HG02759 (cell line): ENCODE measurements around the gene FBXO30.

ENCODE experiments used
- ATAC-seq: cut with Tn5 transposase; IDR thresholded peaks from one replicate; pipeline ENCODE4 v1.9.1; 2021; ENCODE audit warnings: mild to moderate bottlenecking, moderate library complexity; ENCODE audit not compliant: unreplicated experiment

FBXO30 gene

DNA sequence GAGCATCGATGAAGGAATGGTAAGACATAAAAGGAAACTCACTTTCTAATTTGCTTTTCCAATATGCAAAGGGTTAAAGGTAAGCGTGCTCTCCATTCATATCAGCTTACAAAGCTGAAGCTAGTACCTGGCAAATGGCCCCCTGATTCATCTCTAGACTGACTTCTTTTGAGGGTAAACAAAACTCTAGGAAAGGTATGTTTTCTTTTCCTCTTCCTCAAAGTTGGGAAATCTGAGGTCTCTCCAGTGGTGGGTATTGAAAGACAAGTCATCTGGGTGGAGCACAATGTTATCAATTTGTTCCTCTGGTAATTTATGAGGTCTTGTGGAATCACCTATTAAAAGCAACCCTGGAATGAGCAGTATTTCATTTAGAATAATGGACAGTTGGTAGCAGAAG, 7.9 kb upstream of the FBXO30 start:
- no peak for ATAC-seq

DNA sequence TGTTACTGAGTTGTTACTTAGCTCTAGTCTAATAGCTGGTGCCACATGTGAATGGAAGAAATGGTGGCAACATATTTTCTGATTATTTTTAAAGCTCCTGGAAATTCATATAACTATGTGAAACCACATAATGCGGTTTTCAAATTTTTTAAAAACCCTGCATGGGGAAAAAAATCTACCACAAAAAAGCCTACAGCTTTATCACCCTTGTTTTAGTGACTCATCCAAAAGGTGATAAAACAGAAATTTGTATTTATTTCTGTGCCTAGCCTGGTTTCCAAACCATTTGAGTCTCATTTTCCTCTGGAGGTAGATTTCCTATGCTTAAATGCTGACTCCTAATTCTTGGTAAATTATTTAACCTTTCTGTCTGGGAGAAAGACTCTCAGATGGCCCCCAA, 5.4 kb upstream of the FBXO30 start:
- ATAC-seq: no peak

DNA sequence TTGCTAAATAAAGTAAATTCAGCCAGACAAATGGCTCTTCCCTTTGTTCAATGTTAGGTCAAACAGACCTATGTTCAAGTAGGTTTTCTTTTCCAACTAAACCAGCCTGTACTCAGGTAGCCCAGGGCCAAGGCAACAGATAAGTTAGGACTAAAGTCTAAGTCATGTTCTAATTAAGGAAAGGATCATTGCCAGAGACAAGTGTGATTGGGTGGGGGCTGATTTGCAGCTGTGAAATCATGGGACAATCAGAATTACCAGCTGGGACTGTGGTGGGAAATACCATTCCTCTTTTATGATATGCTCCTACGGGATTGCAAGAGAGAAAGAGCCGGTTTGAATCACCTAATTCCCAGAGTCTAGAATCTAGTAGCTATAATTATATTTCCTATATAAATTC, 4.2 kb upstream of the FBXO30 start:
- no peak for ATAC-seq

DNA sequence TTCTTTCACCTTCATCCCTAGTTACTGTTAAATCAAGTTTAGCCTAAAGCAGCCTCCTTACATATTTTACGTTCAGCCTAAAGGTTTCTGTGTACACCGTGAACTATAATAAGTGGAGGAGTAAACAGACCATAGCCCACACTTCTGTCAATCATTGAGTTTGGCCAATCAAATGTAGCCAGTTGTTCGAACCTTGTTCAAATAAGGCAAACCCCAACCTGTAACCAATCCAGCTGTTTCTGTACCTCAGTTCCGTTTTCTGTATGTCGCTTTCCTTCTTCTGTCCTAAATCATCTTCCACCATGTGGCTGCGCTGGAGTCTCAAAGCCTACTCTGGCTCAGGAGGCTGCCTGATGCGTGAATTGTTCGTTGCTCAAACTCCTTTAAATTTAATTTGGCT, 1.8 kb upstream of the FBXO30 start:
- no peak for ATAC-seq

DNA sequence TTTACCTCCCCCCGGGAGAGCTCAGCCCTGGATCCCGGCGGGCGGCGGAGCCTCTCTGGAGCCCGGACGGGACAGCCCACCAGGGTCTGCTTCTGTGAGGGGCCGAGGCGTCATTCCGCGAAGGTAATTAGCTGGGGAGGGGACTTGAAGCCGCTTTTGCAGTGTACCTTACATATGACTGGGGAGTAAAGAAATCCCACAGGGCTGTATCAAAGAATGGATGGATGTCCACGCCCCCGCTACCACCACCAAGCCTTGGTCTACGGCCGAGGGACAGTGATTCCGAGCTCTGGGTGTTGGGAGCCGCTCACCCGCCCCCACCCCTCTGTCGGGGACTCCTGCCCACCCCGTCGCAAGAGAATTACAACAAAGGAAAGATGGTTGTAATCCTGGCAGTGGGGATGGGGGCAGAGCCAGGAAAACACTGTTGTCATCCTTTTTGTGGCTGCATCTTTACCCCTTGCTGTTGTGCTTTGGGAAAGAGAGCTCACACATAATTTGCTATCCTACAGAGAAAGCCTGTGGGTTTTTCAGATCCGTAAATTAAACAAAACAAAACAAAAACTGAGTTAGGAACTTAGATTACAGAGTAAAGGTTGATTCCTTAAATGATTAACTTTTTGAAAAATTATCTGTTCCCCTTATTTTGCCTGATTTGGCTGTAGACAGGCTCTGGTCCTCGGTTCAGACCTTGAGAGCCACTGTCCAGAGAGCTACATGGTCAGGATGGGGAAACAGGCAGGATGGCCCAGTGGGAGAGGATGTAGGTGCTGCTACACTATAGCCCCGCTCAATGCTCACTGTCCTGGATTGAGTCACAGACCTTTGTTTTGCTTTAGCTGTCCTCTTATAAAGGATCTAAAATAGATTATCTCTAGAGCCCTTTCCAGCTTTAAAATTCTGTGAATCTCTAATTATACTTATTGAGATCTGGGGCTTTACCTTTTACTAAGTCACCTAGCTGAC, 997 bp upstream of the FBXO30 start:
- peak; percentile 22 for ATAC-seq

DNA sequence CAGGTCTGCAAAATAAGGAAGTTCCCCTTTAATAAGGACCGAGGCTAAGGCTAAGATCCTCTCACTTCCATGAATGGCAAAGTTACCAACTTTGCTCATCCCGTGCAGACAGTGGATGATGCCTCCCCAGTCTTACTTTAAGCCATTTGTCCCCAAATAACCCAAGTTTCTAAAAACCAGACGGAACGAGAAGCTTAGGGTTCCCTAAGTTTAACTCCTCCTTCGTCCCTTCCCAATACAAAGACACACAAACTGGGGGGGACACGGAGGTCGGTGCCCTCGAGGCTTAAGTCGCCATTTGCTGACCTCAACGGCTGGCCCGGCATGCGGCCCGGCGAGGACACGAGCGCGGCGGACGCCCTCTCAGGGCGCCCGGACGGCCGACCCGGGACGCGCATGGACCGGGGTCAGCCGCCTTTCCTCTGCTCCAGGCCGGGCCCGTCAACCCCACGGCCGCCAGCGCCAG, 527 bp downstream of the FBXO30 start:
- ATAC-seq: peak; percentile 17

DNA sequence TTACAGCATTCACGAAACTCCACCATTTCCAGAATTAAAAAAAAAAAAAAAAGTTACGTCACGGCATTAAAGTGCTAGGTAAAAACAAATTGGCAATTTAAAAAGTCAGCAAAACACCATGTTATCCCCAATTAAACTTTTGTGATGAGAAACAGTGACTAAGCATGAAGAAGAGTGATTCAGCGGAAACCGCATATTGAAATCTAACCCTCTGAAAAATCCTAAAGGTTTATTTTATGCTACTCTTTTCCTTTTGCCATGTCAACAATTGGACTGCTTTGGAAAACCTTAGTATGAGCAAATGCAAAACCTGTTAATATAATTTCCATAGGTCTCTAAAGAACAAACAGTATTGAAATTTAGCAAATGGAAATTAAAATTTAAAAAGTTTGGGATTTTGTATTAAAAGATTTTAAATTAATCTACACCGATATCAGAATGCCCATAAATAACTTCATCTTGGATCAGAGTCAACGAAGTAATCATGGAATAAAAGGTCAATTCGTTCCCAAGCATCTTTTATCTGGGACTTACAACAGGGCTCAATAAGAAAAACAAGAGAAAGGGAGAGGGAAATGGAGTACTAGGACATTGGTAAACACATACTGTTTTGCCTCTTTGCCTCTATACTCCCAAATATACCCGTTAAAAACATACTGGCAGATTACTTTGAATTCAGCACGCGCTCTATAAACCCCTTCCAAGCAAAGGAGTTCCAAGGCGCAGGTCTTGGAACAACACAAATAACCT, 1.1 kb downstream of the FBXO30 start:
- peak; percentile 0 for ATAC-seq

DNA sequence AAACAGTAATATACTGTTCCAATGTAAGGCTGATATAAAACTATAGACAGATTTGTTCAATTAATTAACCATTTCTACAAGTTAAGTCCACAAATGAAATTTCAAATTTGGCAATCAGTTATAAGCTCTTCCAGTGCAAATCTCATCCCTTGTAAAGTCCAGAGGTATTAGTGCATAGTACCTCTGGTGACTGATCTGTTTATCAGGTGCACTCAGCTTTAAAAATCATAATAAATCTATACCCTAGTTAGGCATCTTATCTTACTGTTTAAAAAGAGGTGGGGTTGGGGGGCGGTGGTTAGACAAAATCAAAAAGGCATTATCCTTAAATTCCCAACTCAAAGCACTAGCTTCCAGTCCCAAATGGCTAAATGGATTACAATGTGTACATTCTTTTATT, 2.9 kb downstream of the FBXO30 start:
- no peak for ATAC-seq

DNA sequence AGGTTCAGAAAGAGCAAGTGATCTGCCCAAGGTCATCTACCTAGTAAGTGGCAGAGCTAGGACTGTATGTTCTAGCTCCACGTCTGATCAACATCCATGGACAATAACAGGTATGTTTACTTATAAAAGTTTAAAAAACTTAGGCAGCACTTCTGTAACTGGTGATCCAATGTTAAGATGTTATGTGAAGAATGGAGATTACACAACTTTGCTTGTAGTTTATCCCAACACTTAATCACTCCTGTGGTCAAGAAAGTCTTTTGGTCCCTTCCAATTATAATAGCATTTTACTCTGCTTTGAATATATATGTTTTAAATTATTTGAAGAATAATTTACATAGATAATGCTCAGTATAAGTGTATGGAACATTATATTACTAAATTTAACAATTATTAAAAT, 4.8 kb downstream of the FBXO30 start:
- no peak for ATAC-seq

DNA sequence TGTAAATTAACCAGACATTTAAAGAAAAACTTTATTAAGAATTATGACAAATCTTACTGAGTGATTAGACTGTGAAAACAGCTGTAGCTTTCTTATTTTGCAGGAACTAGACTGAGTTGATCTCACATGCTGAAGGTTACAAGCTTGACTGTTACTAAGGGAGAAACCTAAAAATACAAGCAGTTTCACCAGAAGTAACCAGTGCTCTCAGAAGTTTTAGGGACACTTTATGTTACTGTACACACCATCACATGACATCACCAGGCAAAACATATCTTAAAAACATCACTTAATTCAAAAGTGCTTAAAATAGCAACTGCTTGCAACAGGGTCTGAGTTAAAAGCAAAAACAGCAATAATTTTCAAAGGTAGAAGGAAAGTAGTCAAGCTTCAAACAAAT, 5.4 kb downstream of the FBXO30 start:
- ATAC-seq: peak; percentile 67

DNA sequence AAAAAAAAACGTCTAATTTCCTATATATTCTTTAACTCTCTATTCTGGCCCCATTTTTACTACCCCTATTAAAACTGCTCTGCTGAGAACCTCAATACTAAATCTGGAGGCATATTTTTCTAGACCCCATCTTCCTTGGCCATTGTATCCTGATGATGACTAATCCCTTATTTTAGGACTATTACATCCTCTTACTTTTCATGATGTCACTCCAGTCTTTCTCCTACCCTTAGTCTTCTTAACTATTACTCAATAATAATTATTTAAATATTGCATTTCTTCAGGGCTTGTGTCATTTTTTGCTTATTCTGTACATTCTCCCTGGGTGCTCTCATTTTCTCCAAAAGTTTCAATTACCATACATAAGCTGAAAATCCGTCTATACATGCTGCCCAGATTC, 6.4 kb downstream of the FBXO30 start:
- ATAC-seq: no peak

DNA sequence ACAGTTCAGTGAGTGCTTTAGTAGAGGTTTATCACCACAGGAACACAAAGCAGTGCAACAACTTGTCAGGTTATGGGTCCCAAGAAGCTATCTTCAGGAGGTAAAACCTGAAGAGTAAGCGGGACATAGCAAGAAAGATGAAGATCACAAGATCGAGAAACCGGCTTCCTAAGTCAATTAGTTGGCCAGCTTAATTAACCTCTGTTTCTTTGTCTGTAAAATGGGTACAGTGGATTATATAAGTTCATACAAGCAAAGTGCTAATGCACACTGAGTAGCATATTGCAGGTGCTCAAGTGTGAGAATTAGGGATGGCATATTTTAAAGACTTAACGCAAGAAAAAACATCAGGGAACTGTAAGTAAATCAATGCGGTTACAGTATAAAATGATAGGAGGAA, 12.5 kb downstream of the FBXO30 start:
- ATAC-seq: no peak

DNA sequence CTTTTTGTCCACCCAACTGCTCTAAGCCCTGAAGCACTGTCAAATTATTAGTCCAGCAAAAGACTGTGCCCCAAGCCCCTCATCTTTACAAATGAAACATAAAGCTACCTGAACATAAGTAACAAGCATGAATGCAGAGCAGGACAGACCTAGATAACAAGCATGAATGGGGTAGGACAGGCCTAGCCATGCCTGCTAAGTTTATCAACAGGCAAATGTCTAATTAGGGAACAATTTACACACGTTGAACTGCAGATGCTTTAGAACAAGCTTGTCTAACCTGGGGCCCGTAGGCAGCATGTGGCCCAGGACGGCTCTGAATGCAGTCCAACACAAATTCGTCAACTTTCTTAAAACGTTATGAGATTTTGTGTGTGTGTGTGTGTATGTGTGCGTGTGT, 13.6 kb downstream of the FBXO30 start:
- ATAC-seq: no peak

DNA sequence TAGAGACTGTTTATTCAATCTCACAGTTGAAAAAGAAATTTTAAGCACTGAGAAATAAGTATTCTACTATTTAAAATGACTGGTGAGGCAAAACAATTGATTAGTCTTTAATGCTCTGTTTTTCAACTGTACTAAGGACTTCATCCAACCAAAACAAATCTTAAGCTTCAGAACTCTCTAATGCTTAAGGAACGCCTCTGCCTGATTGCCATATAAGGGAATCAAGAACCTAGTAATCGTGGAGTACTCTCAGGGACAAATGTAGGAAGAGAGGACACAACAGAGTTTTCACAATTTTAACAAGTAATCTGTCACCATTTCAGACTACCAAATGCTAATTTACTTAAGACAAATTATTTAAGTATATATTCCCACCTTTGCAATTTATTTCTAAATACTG, 16.1 kb downstream of the FBXO30 start:
- ATAC-seq: no peak

DNA sequence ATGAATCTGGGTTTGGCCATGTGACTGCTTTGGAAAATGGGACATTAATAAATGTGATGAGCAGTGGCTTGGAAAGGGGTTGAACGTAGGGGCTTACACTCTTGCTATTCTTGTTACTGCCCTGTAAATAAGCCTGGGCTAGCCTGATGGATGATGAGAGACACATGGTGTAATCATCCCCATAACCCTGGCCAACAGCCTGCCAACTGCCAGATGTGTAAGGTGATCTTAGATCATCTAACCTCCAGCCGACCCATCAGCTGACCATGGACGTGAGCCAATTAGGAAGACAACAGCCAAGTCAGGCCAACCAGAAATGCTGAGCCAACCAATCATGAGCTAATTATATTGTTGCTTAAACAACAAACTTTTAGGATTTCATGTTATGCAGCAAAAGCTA, 25.2 kb downstream of the FBXO30 start:
- no peak for ATAC-seq

DNA sequence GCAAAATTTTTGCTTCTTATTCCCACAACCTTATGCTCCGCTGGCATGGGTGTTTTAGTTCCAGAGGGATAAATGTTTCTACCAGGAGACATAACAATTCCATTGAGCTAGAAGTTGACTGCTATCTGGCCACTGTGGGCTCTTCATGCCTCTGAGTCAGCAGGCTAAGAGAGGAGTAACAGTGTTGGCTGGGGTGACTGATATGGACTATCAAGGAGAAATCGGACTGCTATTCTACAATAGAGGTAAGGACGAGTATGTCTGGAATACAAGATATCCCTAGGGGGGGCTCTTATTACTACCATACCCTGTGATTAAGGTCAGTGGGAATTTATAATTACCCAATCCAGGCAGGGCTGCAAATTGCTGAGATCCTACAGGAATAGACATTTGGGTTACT, 26.9 kb downstream of the FBXO30 start:
- ATAC-seq: no peak

DNA sequence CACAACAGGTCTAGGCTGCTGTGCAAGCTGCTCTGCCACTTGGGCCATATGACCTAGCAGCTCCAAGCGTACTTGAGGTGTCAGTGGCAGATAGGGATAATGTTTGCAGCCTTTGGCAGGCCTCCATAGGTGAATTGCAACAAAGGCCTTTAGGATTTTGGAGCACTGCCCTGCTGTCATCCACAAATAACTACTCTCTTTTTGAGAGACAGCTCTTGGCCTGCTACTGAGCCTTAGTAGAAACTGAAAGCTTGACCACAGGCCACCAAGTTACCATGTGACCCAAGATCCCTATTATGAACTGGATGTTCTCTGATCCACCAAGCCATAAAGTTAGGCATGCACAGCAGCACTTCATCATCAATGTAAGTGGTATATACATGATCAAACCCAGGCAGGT, 29.9 kb downstream of the FBXO30 start:
- peak; percentile 90 for ATAC-seq

DNA sequence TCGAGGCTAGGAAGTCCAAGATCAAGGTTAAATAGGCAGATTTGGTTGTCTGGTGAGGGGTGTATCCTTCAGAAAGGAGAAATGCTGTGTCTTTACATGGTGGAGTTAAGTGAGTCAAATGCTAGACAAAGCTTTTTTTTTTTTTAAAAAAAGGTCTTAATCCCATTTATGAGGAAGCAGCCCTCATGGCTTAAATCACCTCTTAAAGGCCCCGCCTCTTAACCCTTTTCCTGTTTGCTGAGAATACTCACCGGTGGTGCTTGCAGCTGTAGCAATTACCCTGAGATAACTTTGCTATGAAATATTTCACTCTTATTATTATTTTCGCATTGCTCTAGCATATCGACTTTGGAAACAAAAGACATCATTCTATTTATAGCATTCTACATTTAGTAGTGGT, 30.8 kb downstream of the FBXO30 start:
- no peak for ATAC-seq

DNA sequence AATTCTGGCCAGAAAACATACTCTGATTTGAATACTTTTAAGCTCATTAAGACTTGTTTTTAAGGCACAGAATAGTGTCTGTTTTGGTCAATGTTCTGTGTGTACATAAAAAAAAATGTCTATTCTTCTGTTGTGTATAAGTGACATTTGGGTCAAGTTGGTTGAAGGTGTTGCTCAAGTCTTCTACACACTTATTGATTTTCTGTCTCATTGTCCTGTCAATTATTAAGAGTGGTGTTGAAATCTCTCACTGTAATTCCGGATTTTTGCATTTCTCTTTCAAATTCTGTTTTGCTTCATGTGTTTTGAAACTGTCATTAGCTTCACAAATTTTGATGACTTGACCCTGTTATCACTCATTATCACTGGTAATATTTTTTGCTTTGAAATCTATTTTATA, 41.7 kb downstream of the FBXO30 start:
- ATAC-seq: no peak

DNA sequence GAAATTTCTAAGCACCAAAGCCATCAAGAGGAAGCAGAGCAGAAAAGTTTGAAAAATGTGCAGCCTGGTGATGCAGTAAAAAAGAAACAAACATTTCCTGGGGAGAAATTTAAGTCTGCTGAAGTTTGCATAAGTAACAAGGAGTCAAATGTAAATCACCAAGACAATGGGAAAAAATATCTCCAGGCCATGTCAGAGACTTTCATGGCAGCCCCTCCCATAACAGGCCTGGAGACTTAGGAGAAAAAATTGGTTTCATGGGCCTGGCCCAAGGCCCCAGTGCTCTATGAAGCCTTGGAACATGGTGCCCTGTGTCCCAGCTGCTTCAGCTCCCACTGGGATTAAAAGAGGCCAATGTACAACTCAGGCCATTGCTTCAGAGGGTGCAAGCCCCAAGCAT, 49.1 kb downstream of the FBXO30 start:
- ATAC-seq: no peak

DNA sequence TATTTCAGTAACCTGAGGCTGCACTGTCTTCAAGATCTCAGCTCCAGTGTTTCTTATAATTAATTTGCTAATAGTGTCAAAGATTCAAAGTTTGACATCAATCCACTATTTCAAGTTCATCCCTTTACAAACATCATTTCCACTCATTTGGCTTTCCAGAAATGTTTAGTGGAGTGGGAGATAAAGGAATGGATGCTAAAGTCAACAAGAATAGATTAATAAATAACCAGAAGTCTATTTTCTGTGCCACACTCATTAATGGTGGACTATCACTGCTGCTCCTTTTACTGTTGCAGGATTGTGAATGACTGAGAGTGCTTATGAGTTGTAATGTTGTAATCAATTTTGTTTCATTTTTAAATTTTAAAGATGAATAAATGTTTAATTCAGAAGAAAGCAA, 50.9 kb downstream of the FBXO30 start:
- ATAC-seq: no peak

DNA sequence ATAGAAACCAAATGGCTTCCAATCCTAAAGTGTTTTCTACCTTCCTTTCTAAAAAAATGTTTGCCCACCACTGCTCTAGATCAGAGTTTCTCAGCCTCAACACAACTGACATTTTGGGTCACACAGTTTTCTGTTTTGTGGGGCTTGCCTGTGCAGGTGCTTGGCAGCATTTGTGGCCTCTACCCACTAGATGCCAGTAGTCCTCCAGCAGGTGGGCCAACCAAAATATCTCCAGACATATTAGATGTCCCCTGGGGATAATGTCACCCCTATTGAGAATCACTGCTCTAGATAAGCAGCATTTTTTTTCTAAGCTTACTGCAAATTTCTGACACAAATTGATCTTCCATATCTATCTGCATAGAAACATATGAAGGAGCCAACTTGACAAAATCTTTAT, 53.0 kb downstream of the FBXO30 start:
- peak; percentile 64 for ATAC-seq
